ENCODE measurements around the gene PTPRN2. TPM values are rescaled to one million over a fixed set of nuclear protein-coding genes. Genes with fewer than 3 reads are reported as not detected.

Gene PTPRN2
- total and polyA plus RNA-seq, 2 experiments from 2014 or later: 0.28 TPM; not detected in 1

DNA sequence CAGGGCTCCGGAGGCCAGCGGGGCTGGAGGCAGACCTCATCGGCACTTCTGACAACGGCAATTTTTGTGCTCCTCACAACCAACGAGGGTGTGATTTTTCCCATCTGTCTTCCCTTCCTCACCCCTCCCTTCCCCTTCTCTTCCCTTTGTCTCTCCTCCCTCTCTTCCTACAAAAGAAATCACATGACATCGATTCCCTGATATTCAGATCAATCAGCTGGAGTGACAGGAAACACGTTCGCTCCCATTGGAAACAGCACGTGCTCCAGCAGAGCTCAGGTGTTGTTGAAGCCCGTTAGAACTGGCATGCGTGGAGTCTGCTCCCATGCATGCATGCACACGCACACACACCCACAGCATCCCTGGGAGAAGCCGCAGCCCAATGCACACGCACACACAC lies 222.4 kb downstream of the PTPRN2 start:
- Histone ChIP-seq H3K36me3 (no peaks in the 10 kb centered on the region), H3K27me3 (no peaks in the 10 kb centered on the region), H3K27ac (no peak overlapping the region), H3K4me3 (no peak overlapping the region), H3K4me1 (ENCODE audit: low read depth) (no peaks in the 10 kb centered on the region), H3K9me3 (ENCODE audit: low read depth) (no peaks in the 10 kb centered on the region)
- TF ChIP-seq, protein P1, sequence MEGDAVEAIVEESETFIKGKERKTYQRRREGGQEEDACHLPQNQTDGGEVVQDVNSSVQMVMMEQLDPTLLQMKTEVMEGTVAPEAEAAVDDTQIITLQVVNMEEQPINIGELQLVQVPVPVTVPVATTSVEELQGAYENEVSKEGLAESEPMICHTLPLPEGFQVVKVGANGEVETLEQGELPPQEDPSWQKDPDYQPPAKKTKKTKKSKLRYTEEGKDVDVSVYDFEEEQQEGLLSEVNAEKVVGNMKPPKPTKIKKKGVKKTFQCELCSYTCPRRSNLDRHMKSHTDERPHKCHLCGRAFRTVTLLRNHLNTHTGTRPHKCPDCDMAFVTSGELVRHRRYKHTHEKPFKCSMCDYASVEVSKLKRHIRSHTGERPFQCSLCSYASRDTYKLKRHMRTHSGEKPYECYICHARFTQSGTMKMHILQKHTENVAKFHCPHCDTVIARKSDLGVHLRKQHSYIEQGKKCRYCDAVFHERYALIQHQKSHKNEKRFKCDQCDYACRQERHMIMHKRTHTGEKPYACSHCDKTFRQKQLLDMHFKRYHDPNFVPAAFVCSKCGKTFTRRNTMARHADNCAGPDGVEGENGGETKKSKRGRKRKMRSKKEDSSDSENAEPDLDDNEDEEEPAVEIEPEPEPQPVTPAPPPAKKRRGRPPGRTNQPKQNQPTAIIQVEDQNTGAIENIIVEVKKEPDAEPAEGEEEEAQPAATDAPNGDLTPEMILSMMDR (IDR thresholded peaks at IDR 0.05; ENCODE audit: low read depth, low read length): no peak
- no peak for DNase-seq (ENCODE audit: low read depth in 1 of 2, low spot score in 1 of 2)

DNA sequence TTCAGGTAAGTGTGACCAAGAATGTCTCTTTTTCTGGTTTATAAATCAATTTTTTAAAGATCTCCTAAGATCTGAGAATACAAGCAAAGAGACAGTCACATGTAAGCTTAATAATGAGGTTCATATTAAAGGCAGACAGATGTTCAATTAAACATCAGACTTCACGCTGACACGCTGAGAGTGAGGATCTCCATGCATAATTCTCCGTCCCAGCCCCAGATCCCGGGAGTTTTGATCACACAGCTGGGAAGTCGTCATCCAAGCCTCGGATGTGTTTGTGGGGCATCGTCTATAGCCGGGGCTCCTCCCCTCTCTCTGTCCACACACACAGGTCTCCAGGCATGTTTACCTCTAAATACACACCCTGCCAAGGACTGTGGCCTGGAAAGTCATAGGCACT lies 223.2 kb downstream of the PTPRN2 start:
- no peaks in the 10 kb centered on the region for H3K27me3 ChIP-seq
- TF ChIP-seq, protein P1 (IDR thresholded peaks at IDR 0.05; ENCODE audit: low read depth, low read length): no peak
- no peaks in the 10 kb centered on the region for H3K4me1 ChIP-seq (ENCODE audit: low read depth)
- H3K4me3 ChIP-seq: no peak overlapping the region
- no peak for DNase-seq (ENCODE audit: low read depth in 1 of 2, low spot score in 1 of 2)
- no peaks in the 10 kb centered on the region for H3K9me3 ChIP-seq (ENCODE audit: low read depth)
- H3K27ac ChIP-seq: no peak overlapping the region
- no peaks in the 10 kb centered on the region for H3K36me3 ChIP-seq

DNA sequence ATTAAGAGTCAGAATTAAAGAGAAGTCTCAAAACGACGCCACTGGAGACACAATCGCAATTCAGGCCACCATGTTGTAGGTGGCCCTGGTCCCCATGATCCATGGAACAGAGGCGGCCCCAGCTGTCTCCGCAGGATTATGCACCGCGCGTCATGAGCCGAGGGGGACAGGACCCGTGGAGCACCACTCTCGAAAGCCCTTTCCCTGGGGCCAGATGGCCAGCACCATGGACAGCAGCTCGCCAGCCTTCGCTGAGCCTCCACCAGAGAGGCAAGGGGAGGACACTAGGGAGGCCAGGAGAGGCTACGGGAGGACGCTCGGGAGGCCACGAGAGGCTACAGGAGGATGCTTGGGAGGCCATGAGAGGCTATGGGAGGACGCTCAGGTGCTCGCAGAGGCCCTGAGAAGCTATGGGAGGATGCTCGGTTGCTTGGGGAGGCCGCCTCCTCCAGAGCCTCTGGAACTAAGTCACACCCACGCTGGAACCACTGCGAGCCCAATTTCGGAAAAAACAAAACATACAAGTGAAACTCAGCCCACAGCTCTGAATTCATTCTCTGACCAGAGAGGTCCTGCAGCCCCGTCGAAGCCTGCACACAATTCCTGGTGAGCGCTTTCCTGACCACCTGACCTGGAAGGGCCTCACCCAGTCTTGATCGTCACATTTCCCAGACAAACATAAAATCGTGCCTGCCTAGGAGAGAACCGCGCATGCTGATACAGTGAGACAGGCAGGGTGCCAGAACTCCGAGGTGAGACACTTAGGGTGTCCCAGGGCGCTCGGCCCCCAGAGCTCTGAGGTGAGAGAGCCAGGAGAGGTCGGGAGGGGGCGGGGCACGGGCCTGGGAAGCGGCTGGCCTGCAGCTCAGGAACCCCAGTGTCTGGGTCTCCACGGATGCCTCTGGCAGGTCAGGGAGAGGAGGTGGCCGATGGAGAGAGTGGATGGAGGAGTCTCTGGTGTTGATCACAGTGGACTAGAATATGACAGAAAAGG lies 224.4 kb downstream of the PTPRN2 start:
- Histone ChIP-seq H3K9me3 (ENCODE audit: low read depth) (no peaks in the 10 kb centered on the region), H3K27me3 (no peaks in the 10 kb centered on the region), H3K4me1 (ENCODE audit: low read depth) (no peaks in the 10 kb centered on the region), H3K36me3 (no peaks in the 10 kb centered on the region), H3K27ac (no peak overlapping the region), H3K4me3 (no peak overlapping the region)
- peak in 1 of 2 donors; percentile 50 for DNase-seq (ENCODE audit: low read depth in 1 of 2, low spot score in 1 of 2)
- TF ChIP-seq, protein P1 (IDR thresholded peaks at IDR 0.05; ENCODE audit: low read depth, low read length): no peak

DNA sequence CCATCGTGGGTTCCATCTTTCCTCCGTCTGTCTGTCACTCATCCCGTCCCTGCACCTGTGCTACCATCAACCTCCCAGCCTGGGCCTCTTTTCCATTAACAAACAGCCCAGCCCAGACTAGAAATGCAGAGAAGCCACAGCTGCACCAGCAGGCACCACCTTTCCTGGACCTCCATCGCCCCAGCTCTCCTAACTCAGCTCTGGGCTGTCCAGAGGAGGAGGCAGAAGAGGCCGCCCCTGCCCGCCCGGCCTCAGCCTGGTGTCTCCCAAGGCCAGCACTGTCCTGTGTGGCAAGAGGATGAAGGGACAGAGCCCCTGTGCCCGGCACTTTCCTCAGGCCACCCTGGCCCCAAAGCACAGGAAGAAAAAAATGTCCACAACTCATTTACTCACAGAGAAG lies 225.6 kb downstream of the PTPRN2 start:
- H3K4me3 ChIP-seq: no peak overlapping the region
- H3K36me3 ChIP-seq: no peaks in the 10 kb centered on the region
- TF ChIP-seq, protein P1 (IDR thresholded peaks at IDR 0.05; ENCODE audit: low read depth, low read length): no peak
- H3K27me3 ChIP-seq: no peaks in the 10 kb centered on the region
- DNase-seq (ENCODE audit: low read depth in 1 of 2, low spot score in 1 of 2): no peak
- no peaks in the 10 kb centered on the region for H3K4me1 ChIP-seq (ENCODE audit: low read depth)
- H3K27ac ChIP-seq: no peak overlapping the region
- no peaks in the 10 kb centered on the region for H3K9me3 ChIP-seq (ENCODE audit: low read depth)

DNA sequence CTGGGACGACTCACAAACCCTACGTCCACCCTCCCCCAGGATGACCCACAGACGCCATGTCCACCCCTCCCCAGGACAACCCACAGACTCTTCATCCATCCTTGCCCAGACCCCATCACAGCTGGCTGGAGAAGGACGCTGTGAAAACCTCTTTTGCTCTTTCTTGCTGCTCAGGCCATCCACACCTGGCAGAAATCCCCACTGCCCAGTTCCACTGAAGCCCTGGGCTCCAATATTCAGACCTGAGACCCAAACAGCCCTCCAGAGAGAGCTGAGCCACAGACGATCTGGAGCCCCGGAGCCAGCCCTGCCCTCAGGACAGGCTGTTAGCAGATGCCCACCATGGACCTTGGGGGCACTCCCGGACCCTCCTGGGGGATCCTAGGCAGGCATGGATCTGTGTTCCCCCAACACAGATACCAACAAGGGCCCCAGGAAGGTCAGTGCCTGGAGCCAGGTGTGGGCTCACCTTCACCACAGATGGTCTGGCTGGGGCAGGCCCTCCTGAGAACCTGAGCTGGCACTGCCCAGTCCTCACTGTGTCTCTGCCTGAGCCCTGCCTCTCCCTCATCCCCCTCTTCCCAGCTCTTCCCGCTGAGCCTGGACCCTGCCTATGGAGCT lies 226.2 kb downstream of the PTPRN2 start:
- no peak for DNase-seq (ENCODE audit: low read depth in 1 of 2, low spot score in 1 of 2)
- Histone ChIP-seq H3K36me3 (no peaks in the 10 kb centered on the region), H3K4me3 (no peak overlapping the region), H3K27ac (no peak overlapping the region), H3K27me3 (no peaks in the 10 kb centered on the region), H3K4me1 (ENCODE audit: low read depth) (no peaks in the 10 kb centered on the region), H3K9me3 (ENCODE audit: low read depth) (no peaks in the 10 kb centered on the region)
- TF ChIP-seq, protein P1 (IDR thresholded peaks at IDR 0.05; ENCODE audit: low read depth, low read length): no peak

Measured in cardiac muscle cell (in vitro differentiated cells and primary cell).